Limb (tissue), 2 donors: ENCODE results near the gene AGAP3.
A peak's percentile ranks its signal among the peaks of the same experiment; 100 is the strongest.

Experiments used
- DNase-seq, 2 donors: peaks; one replicate each; pipeline ENCODE4 v3.0.0-alpha.2; 2016; ENCODE audit errors: extremely low spot score in 2 of 2

Gene AGAP3

GRCh38 chr7:151134743-151135524 is 48.7 kb downstream of the AGAP3 start:
- no peak for DNase-seq

GRCh38 chr7:151135525-151135845 is 49.2 kb downstream of the AGAP3 start:
- peak in 1 of 2 donors; percentile 27 for DNase-seq

- peak in 1 of 2 donors; percentile 34 for DNase-seq
Observed at GRCh38 chr7:151135866-151136843, 49.9 kb downstream of the AGAP3 start.

DNA sequence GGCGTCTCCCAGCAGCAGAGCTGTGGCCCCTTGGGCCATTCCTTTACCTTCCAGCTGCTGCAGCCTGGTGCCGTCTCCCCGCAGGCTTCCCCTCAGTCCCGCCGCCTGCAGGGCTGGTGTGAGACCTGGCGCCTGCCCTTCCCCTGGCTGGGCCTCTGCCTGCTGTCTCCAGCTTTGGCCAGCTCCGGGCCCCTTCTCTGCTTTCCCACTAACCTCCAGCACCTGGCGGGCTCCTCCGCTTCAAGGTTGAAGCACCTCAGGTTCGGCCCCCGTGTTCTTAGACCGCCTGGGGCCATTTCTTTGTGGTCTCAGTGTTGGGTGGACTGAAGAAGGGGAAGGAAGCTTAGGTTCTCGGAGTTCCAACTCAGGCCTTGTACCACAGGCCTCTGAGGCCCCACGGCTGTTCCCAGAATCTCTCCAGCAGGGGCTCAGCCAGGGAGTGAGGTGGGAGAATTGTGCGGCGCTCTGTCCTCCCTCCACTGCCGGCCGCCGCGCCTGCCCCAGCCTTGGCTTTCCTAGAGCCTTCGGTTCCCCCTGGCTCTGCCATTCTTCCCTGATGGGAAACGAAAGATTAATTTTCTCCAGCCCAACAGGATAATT is 50.9 kb downstream of the AGAP3 start:
- peak in 1 of 2 donors; percentile 43 for DNase-seq

GRCh38 chr7:151137791-151138152 is 51.5 kb downstream of the AGAP3 start:
- DNase-seq = no peak

GRCh38 chr7:151138153-151138851 is 52.0 kb downstream of the AGAP3 start:
- peak in 1 of 2 donors; percentile 50 for DNase-seq

DNA sequence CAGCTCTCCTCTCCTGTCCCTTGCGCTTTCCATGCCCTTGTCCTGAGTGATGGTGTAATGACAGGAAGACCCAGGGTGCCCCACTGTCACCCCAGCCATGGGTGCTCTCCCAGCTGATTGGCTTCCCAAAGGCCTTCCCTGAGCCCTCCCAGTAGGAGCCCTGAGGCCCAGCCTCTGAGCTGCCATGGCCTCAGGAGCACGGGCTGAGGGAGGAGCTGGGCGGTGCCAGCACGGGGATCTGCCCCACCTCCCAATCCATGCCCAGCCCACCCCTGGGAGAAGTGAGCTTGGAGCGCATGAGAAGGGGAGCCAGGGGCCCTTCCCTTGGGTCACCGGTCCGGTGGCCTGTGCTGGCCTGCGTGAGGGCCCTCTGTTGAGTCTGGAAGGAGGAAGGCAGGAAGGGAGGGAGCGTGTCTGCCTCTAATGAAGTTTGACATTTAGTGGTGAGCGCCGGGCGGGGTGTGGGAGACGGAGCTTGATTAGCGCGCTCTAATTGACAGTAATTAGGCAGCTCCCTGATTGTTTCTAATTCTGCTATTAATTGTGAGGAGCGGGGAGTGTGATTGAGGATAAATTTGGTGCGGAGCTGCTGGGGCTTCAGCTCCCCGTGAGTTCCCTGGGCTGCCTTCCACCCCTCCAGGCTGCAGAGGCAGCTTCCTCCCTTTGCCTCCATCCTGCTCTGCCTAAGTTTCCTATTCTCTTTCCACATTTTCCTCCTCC is 53.0 kb downstream of the AGAP3 start:
- DNase-seq = peak in 1 of 2 donors; percentile 32

- no peak for DNase-seq
Observed at GRCh38 chr7:151139791-151140190, 53.5 kb downstream of the AGAP3 start.

DNA sequence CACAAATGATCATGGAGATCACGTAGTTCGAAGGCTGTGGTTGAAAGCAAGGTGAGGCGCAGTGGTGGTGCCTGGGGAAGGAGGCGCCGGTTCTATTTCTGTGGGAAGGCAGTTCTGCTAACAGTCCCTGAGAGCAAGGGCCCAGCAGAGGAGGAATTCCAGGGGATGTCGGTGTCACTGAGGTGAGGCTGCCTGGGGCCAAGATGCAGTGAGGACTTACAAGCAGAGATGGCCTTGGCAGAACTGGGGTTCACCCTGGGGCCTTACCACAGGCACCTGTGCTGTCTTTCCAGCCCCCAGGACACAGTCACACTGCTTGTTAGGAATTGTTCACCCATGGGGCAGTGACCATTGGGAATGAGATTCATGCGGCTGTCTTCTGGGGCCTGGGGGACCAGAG is 54.6 kb downstream of the AGAP3 start:
- no peak for DNase-seq

GRCh38 chr7:151141311-151141854 is 55.1 kb downstream of the AGAP3 start:
- peak in 1 of 2 donors; percentile 34 for DNase-seq

DNA sequence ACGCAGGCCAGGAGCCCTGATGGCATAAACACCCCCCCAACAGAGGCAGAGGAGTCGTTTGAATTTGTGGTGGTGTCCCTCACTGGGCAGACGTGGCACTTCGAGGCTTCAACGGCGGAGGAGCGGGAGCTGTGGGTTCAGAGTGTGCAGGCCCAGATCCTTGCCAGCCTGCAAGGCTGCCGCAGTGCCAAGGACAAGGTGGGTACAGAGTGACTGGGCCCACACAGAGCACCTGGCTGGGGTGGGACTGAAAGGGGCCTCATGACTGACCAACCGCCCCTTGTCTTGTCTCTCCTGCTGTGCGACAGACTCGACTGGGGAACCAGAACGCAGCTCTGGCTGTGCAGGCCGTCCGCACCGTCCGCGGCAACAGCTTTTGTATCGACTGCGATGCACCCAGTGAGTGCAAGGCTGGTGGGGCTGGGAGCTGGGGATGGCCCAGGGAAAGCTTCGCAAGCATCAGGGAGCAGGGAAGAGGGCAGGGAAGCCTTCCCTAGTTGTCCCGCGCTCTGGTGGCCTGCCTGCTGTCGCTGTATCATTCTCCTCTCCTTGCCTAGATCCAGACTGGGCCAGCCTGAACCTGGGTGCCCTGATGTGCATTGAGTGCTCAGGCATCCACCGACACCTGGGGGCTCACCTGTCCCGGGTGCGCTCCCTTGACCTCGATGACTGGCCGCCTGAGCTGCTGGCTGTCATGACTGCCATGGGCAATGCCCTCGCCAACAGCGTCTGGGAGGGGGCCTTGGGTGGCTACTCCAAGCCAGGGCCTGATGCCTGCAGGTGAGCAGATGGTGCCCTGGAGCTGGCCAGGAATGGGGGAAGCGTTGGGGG is 55.8 kb downstream of the AGAP3 start:
- no peak for DNase-seq

GRCh38 chr7:151142686-151143040 is 56.4 kb downstream of the AGAP3 start:
- DNase-seq = peak in 1 of 2 donors; percentile 32

GRCh38 chr7:151143261-151144015 is 57.2 kb downstream of the AGAP3 start:
- DNase-seq = peak in 1 of 2 donors; percentile 29

DNA sequence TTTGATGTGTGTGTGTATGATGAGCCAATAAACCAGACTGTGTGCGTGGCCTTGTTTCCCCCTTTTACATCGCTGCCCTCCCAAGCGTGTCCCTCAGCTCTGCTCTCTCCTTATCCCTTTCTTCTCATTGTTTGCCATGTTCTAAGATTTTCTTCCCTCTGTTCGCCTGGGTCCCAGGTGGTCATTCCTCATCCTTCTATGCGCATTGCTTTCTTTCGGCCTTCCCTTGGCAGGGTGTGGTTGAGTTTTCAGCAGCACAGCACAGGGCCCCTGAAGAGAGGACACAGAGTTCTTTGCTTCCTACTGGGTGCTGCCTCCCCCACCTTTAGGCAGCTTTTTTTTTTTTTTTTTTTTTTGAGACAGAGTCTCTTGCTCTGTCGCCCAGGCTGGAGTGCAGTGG is 58.1 kb downstream of the AGAP3 start:
- DNase-seq = no peak

- no peak for DNase-seq
Observed at GRCh38 chr7:151146761-151147160, 60.5 kb downstream of the AGAP3 start.

GRCh38 chr7:151148319-151149259 is 62.3 kb downstream of the AGAP3 start:
- no peak for DNase-seq

- no peak for DNase-seq
Observed at GRCh38 chr7:151150388-151150787, 64.1 kb downstream of the AGAP3 start.
